Measurements from ENCODE around the gene INIP. TPM values are rescaled to one million over a fixed set of nuclear protein-coding genes. Genes with fewer than 3 reads are reported as not detected.

INIP gene
- total RNA-seq, 1 experiment from 2014 or later: 31.9 TPM

DNA sequence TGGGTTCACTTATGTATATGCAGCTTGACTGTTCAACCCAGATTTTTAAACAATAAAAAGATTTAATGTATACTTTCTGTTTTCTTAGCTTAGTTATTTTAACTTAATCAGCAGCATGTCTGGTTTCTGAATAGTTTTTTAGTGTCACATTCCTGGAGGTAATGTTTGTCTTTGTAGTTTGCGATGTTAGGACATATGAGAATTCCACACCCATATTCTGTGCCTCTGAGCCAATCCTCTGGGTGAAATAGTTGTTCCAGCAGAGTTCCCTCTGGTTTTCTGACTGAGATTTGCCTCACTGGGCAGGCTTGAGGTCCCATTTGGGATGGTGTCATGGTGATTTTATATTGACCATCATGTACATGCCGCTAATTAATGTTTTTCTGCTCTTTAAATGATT is 48.6 kb downstream of the INIP start:
- no peak overlapping the region for H3K4me3 ChIP-seq (ENCODE audit: low read depth, low read length)
- H3K4me1 ChIP-seq: no peaks in the 10 kb centered on the region
- CTCF ChIA-PET: no interaction called here
- no peak overlapping the region for H3K27ac Mint-ChIP-seq (ENCODE audit: unreplicated experiment)
- TF ChIP-seq CTCF (IDR thresholded peaks at IDR 0.05; ENCODE audit: insufficient read depth in 1 of 2, low read depth in 1 of 2, low read length in 1 of 2, severe bottlenecking in 1 of 2, unreplicated experiment in 1 of 2): no peak
- intact Hi-C loops (cut with micrococcal nuclease; ENCODE audit: unreplicated experiment): loop anchor here (5.0 kb wide), 2 partner anchors 182 to 582 kb away; partner anchors contain the start of gene KIAA1958
- H3K4me3 Mint-ChIP-seq (ENCODE audit: unreplicated experiment): no peak overlapping the region
- BruUV-seq (replicated peaks): no TSS peak
- no peaks in the 10 kb centered on the region for H3K36me3 ChIP-seq (ENCODE audit: control insufficient read depth, insufficient read depth, low read length)
- no peaks in the 10 kb centered on the region for H3K27me3 Mint-ChIP-seq (ENCODE audit: insufficient read depth, unreplicated experiment)
- no peaks in the 10 kb centered on the region for H3K9me3 Mint-ChIP-seq (ENCODE audit: unreplicated experiment)
- no peaks in the 10 kb centered on the region for H3K9me3 ChIP-seq
- no peaks in the 10 kb centered on the region for H3K36me3 Mint-ChIP-seq (ENCODE audit: insufficient read depth, unreplicated experiment)
- H3K27me3 ChIP-seq (replicated peaks; ENCODE audit: control insufficient read depth, insufficient read depth, low read length): no peaks in the 10 kb centered on the region
- no peak for DNase-seq
- POLR2A ChIA-PET: no interaction called here
- H3K4me1 Mint-ChIP-seq (ENCODE audit: low read depth, unreplicated experiment): no peaks in the 10 kb centered on the region

DNA sequence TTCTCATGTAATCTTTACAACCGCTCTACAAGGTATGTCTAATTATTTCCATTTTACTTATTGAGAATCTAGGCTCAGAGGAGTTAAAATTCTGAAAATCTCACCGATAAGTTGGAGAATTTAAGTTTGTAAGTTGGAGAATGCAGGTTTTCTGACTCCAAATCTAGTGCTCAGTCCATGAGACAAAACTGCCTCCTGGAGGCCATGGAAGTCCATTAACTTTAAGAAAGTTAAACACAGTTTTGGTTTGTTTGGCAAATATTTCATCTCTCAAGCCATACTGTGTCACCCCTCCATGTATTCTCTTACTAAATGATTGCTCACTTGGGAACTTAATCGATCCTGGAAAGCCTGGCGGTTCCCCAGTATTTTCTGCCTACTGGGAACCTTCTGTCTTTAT is 52.6 kb downstream of the INIP start:
- DNase-seq: no peak
- no peaks in the 10 kb centered on the region for H3K36me3 ChIP-seq (ENCODE audit: control insufficient read depth, insufficient read depth, low read length)
- Mint-ChIP-seq H3K4me1 (ENCODE audit: low read depth, unreplicated experiment) (no peaks in the 10 kb centered on the region), H3K4me3 (ENCODE audit: unreplicated experiment) (no peak overlapping the region), H3K36me3 (ENCODE audit: insufficient read depth, unreplicated experiment) (no peaks in the 10 kb centered on the region), H3K27me3 (ENCODE audit: insufficient read depth, unreplicated experiment) (no peaks in the 10 kb centered on the region), H3K9me3 (ENCODE audit: unreplicated experiment) (no peaks in the 10 kb centered on the region), H3K27ac (ENCODE audit: unreplicated experiment) (no peak overlapping the region)
- no TSS peak for BruUV-seq (replicated peaks)
- H3K27me3 ChIP-seq (replicated peaks; ENCODE audit: control insufficient read depth, insufficient read depth, low read length): no peaks in the 10 kb centered on the region
- no peaks in the 10 kb centered on the region for H3K9me3 ChIP-seq
- H3K4me3 ChIP-seq (ENCODE audit: low read depth, low read length): no peak overlapping the region
- ChIA-PET CTCF (no interaction called here), POLR2A (no interaction called here)
- no peaks in the 10 kb centered on the region for H3K4me1 ChIP-seq
- intact Hi-C loops (cut with micrococcal nuclease; ENCODE audit: unreplicated experiment): loop anchor here (2.0 to 5.0 kb wide), 3 partner anchors 178 to 578 kb away; partner anchors contain the start of gene KIAA1958
- peak; percentile 24 to 27 for TF ChIP-seq CTCF (IDR thresholded peaks at IDR 0.05; ENCODE audit: insufficient read depth in 1 of 2, low read depth in 1 of 2, low read length in 1 of 2, severe bottlenecking in 1 of 2, unreplicated experiment in 1 of 2)

DNA sequence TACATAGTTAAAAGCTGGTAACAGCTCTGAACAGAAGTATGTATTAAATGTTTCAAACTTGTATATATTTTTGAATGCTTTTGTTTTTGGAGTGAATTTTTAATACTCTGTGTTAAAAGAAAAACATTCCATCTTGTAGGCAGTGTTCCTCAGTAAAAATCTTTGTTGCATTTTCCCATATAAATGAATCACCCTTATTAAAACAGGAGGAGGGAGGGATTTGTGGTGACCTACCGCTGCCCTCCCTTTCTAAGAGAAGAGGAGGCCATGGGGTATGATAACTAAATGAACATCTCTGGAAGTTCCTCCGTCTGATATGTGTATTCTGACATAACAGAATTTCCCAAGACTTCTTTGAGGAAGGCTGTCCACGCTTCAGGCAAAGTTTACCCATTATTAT is 53.4 kb downstream of the INIP start:
- no peak for TF ChIP-seq CTCF (IDR thresholded peaks at IDR 0.05; ENCODE audit: insufficient read depth in 1 of 2, low read depth in 1 of 2, low read length in 1 of 2, severe bottlenecking in 1 of 2, unreplicated experiment in 1 of 2)
- Histone ChIP-seq H3K27me3 (replicated peaks; ENCODE audit: control insufficient read depth, insufficient read depth, low read length) (no peaks in the 10 kb centered on the region), H3K4me1 (no peaks in the 10 kb centered on the region), H3K4me3 (ENCODE audit: low read depth, low read length) (no peak overlapping the region), H3K36me3 (ENCODE audit: control insufficient read depth, insufficient read depth, low read length) (no peaks in the 10 kb centered on the region), H3K9me3 (no peaks in the 10 kb centered on the region)
- Mint-ChIP-seq H3K4me1 (ENCODE audit: low read depth, unreplicated experiment) (no peaks in the 10 kb centered on the region), H3K36me3 (ENCODE audit: insufficient read depth, unreplicated experiment) (no peaks in the 10 kb centered on the region), H3K4me3 (ENCODE audit: unreplicated experiment) (no peak overlapping the region), H3K9me3 (ENCODE audit: unreplicated experiment) (no peaks in the 10 kb centered on the region), H3K27ac (ENCODE audit: unreplicated experiment) (no peak overlapping the region), H3K27me3 (ENCODE audit: insufficient read depth, unreplicated experiment) (no peaks in the 10 kb centered on the region)
- ChIA-PET POLR2A (no interaction called here), CTCF (no interaction called here)
- intact Hi-C loops (cut with micrococcal nuclease; ENCODE audit: unreplicated experiment): loop anchor here (2.0 kb wide), 1 partner anchor 222 kb away; no protein-coding TSS in a partner anchor
- DNase-seq: no peak
- no TSS peak for BruUV-seq (replicated peaks)
